IPS-NIHi11 (cell line): ENCODE results near the gene TANC1.

Source experiments
- DNase-seq: peaks from one replicate; pipeline ENCODE4 v3.0.0; 2012; ENCODE audit warnings: mixed read lengths, low spot score

TANC1 gene

GRCh38 chr2:159267921-159268320 lies 299.5 kb downstream of the TANC1 start:
- DNase-seq = no peak

- no peak for DNase-seq
These were observed 302.4 kb downstream of the TANC1 start for GRCh38 chr2:159270744-159271379.

GRCh38 chr2:159272156-159272555 lies 303.7 kb downstream of the TANC1 start:
- DNase-seq = no peak

- no peak for DNase-seq
These were observed 306.7 kb downstream of the TANC1 start for GRCh38 chr2:159275111-159275510.

- no peak for DNase-seq
These were observed 311.3 kb downstream of the TANC1 start for GRCh38 chr2:159279700-159280099.

GRCh38 chr2:159281002-159281401 lies 312.6 kb downstream of the TANC1 start:
- DNase-seq = no peak
